AG08396 (cell line): Measurements from ENCODE around the gene LCN15.
"Not testable (repeated sequence)": the region's sequence is repeated elsewhere in the genome, so short reads cannot be mapped to it uniquely, and the experiment has no call there.

Experiments used
- DNase-seq: peaks from one replicate; pipeline ENCODE4 v3.0.0; 2012; ENCODE audit warnings: low spot score, mixed read lengths

LCN15 gene

GRCh38 chr9:136755302-136756133 lies 8.8 kb downstream of the LCN15 start:
- DNase-seq: not testable (repeated sequence)

DNA sequence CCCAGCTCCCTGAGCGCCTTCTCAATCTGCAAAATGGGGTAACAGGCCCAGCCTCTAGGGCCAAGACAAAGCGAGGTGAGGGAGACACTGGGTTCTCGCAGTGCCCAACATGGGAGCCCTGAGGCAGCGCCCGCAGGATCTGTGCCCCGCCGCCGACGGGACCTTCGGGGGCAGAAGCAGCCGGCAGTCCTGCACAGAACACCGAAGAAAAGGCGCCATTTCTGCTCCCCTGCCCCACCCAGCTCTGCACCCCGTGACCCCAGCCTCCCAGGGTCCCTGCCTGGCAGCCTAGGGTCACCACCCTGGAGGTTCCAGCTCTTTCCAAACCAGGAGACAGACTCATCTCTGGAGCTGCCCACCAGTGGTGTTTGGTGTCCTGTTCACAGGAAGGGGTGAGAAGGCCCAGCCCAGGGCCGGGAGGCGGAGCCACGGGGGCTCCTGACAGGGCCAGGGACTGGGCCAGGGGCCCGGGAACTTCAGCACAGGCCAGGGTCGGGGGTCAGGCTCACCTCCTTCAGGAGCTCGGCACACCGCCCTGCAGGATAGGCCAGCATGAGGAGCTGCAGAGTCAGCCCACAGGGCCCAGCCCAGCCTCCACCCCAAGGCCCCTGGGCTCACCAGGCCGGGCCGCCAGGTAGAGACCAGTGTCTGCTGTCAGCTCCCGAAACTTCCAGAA lies 9.6 kb downstream of the LCN15 start:
- no peak for DNase-seq

- no peak for DNase-seq
These were observed 10.2 kb downstream of the LCN15 start for GRCh38 chr9:136754059-136754572.

DNA sequence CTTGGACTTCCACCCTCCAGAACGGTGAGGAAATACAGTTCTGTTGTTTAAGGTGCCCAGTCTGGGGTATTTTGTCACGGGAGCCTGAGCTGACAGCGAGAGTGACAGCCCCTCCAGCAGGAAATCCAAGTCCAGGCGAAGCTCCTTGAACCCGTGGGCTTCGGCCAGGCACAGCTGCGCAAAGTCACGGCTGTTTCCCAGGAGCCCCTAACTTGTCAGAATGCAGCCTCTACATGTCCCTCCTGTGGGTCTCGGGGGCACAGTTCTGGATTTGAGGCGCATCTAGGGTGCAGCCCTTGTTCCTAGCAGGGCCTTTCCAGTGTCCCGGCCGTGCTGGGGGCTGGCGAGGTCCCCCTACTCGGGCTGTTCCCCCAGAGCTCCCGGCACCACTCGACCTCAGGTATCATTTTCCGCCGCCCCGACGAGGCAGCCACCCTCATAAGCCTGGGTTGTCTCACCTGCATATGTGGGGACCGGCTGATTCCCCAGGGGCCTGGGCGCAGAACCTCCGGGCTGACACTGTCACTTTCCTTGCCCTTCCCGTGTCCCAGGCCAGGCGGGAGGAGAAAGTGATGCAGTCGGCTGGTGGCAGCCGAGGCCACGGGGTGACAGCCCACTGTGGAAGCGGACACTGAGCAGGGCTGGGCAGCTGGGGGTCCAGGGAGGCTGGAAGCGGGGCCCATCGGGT lies 10.8 kb downstream of the LCN15 start:
- no peak for DNase-seq

DNA sequence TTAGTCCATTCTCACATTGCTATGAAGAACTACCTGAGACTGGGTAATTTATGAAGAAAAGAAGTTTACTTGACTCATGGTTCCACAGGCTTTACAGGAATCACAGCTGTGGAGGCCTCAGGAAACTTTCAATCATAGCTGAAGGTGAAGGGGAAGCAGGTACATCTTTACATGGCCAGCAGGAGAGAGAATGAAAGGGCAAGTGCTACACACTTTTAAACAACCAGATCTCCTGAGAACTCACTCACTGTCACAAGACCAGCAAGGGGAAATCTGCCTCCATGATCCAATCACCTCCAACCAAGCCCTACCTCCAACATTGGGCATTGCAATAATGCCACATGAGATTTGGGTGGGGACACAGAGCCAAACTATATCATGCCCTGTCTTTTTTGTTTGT lies 12.5 kb downstream of the LCN15 start:
- DNase-seq: no peak

DNA sequence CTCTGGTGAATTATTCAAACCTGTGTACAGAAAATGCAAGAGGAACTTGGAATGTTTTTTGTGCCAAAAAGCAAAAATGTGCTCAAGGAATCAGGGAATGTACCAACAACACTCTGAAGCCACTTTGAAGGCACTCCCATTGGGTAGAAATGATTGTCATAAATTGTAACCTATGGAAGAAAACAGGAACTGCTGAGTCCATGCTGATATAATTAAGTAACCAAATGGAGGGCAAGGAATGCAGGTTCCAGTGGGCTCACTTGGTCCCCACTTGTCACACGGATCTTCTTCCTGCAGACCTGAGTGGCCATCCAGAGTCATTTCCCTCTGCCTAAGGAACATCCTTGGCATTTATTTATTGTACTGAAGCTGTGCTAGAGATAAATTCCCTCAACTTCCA lies 13.1 kb downstream of the LCN15 start:
- no peak for DNase-seq

GRCh38 chr9:136750526-136750925 lies 13.8 kb downstream of the LCN15 start:
- DNase-seq: peak; percentile 74

- DNase-seq: no peak
These were observed 15.4 kb downstream of the LCN15 start for GRCh38 chr9:136748666-136749611.

DNA sequence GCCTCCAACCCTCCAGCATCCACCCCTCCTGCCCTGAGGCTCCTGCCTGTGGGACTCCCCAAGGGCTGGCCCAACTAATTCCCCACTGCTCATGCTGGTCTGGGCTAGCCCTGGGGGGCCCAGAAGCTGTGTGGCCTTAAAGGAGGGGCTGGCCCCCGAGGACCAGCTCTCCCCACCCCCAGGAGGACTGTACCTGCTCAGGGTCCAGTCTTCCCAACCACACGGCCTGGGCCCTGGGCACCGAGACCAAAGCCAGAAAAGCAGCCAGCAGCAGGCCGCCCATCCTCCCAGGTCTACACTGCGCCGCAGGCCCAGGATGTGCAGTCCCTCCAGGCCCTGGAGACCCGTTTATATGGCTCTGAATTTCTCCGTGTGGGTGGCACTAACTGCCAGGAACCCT lies 16.1 kb downstream of the LCN15 start, which contains the start of gene LCN6:
LCN6 (minus strand) TSS at position 325 of the 400 bp plus-strand sequence; CDS start at position 283, 42 bp downstream.
- no peak for DNase-seq

DNA sequence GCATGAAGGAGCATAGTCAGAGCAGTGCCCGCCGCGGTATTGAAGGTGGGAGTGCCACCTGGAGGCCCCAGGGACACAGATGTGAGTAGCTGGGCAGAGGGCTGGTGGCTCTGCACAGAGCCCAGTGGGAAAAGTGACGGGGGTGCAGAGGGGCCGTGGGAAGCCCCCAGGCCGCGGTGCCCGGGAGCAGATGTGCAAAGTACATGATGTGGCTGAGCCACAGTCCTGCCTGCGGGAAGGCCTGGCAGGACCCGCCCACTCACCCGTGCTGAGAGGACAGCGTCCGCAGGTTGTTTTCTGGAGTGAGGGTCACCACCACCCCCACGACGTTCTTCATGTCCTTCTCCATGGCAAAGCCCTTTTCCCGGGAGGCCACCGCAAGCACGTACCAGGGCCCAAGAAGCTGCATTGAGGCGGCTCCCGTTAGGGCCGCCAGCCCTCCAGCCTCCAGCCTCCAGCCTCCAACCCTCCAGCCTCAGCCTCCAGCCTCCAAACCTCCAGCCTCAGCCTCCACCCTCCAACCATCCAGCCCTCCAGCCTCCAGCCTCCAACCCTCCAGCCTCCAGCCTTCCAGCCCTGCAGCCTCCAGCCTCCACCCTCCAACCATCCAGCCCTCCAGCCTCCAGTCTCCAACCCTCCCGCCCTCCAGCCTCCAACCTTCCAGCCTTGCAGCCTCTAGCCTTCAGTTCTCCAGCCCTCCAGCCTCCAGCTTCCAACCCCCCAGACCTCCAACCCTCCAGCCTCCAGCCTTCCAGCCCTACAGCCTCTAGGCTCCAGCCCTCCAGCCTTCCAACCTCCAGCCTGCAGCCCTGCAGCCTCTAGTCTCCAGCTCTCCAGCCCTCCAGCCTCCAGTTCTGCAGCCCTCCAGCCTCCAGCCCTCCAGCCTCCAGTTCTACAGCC lies 16.9 kb downstream of the LCN15 start:
- DNase-seq: no peak

GRCh38 chr9:136746621-136747020 lies 17.7 kb downstream of the LCN15 start:
- no peak for DNase-seq

DNA sequence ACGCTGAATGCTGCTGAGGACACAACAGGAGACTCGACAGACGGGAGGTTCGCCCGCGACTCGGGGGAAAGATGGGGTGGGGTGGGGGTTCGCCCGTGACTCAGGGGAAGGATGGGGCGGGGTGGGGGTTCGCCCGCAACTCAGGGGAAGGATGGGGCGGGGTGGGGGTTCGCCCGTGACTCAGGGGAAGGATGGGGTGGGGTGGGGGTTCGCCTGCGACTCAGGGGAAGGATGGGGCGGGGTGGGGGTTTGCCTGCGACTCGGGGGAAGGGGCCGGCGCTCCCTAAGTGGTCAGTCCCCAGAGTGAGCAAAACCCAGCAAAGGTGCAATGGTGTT lies 18.2 kb downstream of the LCN15 start:
- no peak for DNase-seq

DNA sequence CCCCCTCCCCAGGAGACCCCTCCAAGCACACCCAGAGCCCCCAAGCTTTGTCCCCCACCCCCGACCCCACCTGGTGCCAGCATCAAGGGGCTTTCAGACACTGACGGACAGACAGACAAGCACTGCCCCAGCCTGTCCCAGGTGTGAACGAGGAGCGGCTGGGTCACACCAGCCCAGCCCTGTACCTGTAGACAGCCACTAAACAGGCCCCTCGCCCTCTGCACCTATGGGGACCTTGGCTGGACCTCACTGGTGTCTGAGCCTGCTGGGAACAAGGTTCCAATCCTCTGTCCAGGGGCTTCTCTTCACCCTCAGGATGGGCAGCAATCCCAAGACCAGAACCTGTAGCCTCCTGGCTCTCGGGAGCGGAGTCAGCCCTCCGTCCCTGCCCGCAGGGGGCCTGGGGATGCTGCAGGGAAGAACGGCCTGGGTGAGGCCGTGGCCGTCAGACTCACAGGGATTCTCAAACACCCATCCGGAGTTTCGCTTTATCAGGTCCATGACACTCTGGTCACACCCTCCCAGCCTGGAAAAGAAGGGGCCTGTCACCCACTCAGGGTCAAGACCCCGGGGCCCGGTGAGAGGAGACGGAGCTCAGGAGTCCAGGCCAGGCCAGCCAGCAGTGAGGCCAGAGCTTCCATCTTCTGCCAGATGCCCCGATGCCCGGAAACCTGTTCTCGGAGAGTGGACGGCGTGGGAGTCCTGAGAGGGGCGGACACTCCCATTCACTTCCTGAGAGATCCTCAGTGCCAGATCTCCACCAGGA lies 18.7 kb downstream of the LCN15 start:
- DNase-seq: no peak

DNA sequence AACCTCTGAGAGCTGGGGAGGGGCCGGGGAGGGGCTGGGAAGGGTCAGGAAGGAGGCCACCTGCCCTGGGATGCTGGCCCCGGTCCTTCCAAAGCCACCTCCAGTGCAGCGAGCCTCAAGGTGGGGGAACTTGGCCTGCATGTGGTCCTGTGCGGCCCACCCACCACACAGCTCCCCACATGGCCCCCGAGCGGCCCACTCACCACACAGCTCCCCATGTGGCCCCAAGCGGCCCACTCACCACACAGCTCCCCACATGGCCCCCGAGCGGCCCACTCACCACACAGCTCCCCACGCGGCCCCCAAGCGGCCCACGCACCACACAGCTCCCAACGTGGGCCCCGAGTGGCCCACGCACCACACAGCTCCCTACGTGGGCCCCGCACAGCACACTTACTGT lies 19.5 kb downstream of the LCN15 start:
- no peak for DNase-seq

GRCh38 chr9:136743639-136744211 lies 20.6 kb downstream of the LCN15 start:
- no peak for DNase-seq

DNA sequence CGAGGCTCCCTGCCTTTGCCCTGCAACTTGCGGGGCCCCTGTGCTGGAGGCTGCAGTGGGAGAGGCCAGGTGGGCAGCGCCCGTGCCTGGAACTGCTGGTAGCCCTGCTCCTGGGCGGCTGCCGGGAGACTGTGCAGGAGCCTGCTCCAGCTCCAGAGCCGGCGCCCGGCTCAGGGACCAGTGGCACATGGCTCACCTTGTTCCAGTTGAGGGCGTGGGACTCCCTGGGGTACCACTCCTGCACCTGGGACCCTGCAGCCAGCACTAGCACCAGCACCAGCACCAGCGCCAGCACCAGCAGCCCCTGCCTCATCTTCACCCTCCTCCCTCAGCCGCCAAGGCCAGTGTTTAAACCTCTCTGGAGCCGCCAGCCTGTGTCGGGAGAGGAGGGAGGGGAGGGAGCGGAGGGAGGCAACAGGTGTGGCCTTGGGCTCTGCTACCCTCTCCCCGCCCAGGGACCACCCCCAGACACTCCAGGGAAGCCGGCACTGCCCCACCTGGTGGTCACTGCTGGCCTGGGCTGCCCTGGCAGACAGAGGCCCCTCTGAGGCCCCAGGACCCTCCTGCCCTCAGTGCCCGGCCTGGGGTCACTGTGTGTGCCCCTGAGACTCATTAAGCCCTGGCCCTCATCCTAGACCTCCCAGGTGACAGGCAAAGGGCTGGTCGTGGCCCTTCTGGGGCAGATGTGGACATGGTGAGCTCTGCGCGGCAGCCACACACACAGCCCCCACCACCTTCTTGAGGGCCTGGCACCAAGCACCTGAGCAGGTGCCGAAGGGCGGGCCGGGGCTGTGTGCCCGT lies 21.5 kb downstream of the LCN15 start, which contains the start of gene LCN10:
LCN10 (minus strand) TSS at position 350 of the 801 bp plus-strand sequence; CDS start at position 313, 37 bp downstream.
- DNase-seq: no peak

- no peak for DNase-seq
These were observed 22.3 kb downstream of the LCN15 start for GRCh38 chr9:136741883-136742571.
